OCI-LY1 (cell line): ENCODE measurements around the gene BAG5.

Source experiments
- H2AFZ ChIP-seq: fragments of 200-600 bp; sonication (generic), shearing (Covaris generic); 2 replicates; pipeline ENCODE4 v1.6.0; 2014; ENCODE audit warnings: antibody characterized with exemption, mild to moderate bottlenecking, low read length
- H3F3A ChIP-seq: fragments of 200-600 bp; sonication (generic), shearing (Covaris generic); 2 replicates; pipeline ENCODE4 v1.6.0; 2014; ENCODE audit warnings: mild to moderate bottlenecking, antibody characterized with exemption, low read length, moderate library complexity; ENCODE audit not compliant: insufficient read depth
- H3K27ac ChIP-seq: fragments of 200-600 bp; sonication (generic); 2 replicates; pipeline ENCODE4 v1.5.1; 2014; ENCODE audit warnings: low read length, mixed run types, mild to moderate bottlenecking, low read depth; ENCODE audit not compliant: poor library complexity, severe bottlenecking
- H3K27me3 ChIP-seq: fragments of 200-600 bp; sonication (generic); 2 replicates; pipeline ENCODE4 v1.6.0; 2014; ENCODE audit warnings: antibody characterized with exemption, mild to moderate bottlenecking, low read length, moderate library complexity; ENCODE audit not compliant: insufficient read depth
- H3K36me3 ChIP-seq: fragments of 200-600 bp; sonication (generic); 2 replicates; pipeline ENCODE4 v1.6.1; 2014; ENCODE audit warnings: mild to moderate bottlenecking, antibody characterized with exemption, low read length, moderate library complexity, mixed read lengths; ENCODE audit not compliant: insufficient read depth
- H3K4me1 ChIP-seq: fragments of 200-600 bp; sonication (generic); 2 replicates; pipeline ENCODE4 v1.5.1; 2014; ENCODE audit warnings: mild to moderate bottlenecking, low read length, moderate library complexity; ENCODE audit not compliant: insufficient read depth, severe bottlenecking
- H3K4me2 ChIP-seq: fragments of 200-600 bp; sonication (generic), shearing (Covaris generic); 2 replicates; pipeline ENCODE4 v1.6.1; 2014; ENCODE audit warnings: low read length
- H3K4me3 ChIP-seq: fragments of 200-600 bp; sonication (generic); 2 replicates; pipeline ENCODE4 v1.5.1; 2014; ENCODE audit warnings: low read length, low read depth, mild to moderate bottlenecking, mixed read lengths; ENCODE audit not compliant: poor library complexity, severe bottlenecking
- H3K79me2 ChIP-seq: fragments of 200-600 bp; shearing (Covaris generic); 2 replicates; pipeline ENCODE4 v1.6.1; 2016; ENCODE audit warnings: mixed run types, low read length, mixed read lengths; ENCODE audit not compliant: insufficient read depth
- H3K9ac ChIP-seq: fragments of 200-600 bp; sonication (generic), shearing (Covaris generic); 2 replicates; pipeline ENCODE4 v1.6.1; 2014; ENCODE audit warnings: mild to moderate bottlenecking, low read length, mixed read lengths
- H3K9me2 ChIP-seq: fragments of 200-600 bp; sonication (generic), shearing (Covaris generic); 2 replicates; pipeline ENCODE4 v1.6.1; 2014; ENCODE audit warnings: low read depth, mild to moderate bottlenecking, low read length, mixed read lengths
- H3K9me3 ChIP-seq: fragments of 200-600 bp; shearing (Covaris generic); 2 replicates; pipeline ENCODE4 v1.6.1; 2014; ENCODE audit warnings: low read length, mixed read lengths
- H4K20me1 ChIP-seq: fragments of 200-600 bp; sonication (generic), shearing (Covaris generic); 2 replicates; pipeline ENCODE4 v1.6.0; 2016; ENCODE audit warnings: mild to moderate bottlenecking, low read length; ENCODE audit not compliant: insufficient read depth
- EZH2 ChIP-seq: fragments of 200-600 bp; sonication (generic), shearing (Covaris generic); IDR thresholded peaks from 2 replicates; pipeline ENCODE4 v1.8.0; 2017; ENCODE audit warnings: borderline replicate concordance, mixed run types, mild to moderate bottlenecking, antibody characterized with exemption, low read length, moderate library complexity, mixed read lengths
- TF ChIP-seq, protein P1 (sequence below): fragments of 200-600 bp; sonication (generic), shearing (Covaris generic); IDR thresholded peaks from 2 replicates; pipeline ENCODE4 v1.5.1; 2017; ENCODE audit warnings: mild to moderate bottlenecking, antibody characterized with exemption, low read length, moderate library complexity, mixed read lengths

BAG5 gene

DNA sequence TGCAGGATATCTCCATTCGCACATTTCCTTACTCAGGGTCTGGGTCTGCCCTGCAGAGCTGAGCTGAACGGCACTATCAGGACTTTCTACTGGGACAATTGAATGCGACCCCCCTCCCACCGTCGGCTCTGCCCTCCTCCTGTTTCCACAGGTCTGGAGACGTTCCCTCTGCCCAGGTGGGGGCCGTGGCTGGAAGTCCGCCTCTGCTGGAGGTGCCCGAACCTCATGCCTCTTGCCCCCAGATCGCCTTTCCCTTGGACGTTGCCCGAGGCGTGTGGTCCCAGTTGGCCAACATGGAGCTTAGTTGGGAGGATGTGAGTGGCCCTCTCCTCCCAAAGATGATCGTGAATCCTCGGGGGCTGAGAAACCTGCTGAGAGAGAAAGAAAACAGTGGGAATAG, 45.4 kb upstream of the BAG5 start:
- Histone ChIP-seq H3K9me3 (peaks cover 4% of the 10 kb centered on the region), H3K9ac (no peak overlapping the region), H4K20me1 (no peaks in the 10 kb centered on the region), H3F3A (no peaks in the 10 kb centered on the region), H3K27me3 (0 out of 2 replicates have a peak, but pooled peaks cover 4% of the 10 kb centered on the region), H3K27ac (no peak overlapping the region), H3K4me3 (peak overlapping the region; percentile 21), H3K9me2 (no peaks in the 10 kb centered on the region), H3K4me2 (peak overlapping the region; percentile 48; the same call in 1 of the 2 replicates), H2AFZ (no peak overlapping the region), H3K79me2 (no peaks in the 10 kb centered on the region), H3K4me1 (peaks cover 15% of the 10 kb centered on the region), H3K36me3 (no peaks in the 10 kb centered on the region)
- TF ChIP-seq, protein P1, sequence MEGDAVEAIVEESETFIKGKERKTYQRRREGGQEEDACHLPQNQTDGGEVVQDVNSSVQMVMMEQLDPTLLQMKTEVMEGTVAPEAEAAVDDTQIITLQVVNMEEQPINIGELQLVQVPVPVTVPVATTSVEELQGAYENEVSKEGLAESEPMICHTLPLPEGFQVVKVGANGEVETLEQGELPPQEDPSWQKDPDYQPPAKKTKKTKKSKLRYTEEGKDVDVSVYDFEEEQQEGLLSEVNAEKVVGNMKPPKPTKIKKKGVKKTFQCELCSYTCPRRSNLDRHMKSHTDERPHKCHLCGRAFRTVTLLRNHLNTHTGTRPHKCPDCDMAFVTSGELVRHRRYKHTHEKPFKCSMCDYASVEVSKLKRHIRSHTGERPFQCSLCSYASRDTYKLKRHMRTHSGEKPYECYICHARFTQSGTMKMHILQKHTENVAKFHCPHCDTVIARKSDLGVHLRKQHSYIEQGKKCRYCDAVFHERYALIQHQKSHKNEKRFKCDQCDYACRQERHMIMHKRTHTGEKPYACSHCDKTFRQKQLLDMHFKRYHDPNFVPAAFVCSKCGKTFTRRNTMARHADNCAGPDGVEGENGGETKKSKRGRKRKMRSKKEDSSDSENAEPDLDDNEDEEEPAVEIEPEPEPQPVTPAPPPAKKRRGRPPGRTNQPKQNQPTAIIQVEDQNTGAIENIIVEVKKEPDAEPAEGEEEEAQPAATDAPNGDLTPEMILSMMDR: no peak
- no peak for TF ChIP-seq EZH2

DNA sequence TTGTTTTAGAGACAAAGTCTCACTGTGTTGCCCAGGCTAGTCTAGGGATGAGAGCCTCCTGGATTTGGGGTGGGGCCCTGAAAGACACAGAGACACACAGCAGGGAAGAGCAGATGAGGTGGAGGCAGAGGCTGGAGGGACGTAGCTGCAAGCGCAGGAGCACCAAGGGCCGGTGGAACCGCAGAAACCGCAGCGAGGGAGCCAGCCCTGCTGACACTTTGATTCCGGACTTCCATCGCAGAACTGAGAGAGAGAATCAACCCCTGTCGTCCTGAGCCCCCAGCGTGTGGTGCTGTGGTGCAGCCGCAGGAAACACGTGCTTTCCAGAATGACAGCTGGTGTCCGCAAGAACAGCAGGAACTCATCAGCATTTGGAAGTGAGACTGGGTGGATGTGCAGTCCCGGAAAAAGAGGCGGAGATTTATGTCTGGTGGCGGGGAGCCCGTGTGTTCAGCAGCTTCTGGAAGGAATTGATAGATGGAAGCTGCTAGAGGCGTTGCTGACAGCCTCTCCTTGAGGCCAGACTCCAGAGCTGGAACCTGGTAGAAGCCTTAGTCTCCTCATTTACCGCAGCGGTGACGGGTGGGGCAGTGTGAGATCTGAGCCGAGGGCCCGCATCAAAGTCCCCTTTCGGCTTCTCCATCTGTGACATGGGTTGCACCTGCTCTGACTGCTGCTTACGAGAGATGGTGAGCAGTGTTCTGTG, 44.7 kb upstream of the BAG5 start:
- no peak overlapping the region for H3K9ac ChIP-seq
- no peak overlapping the region for H2AFZ ChIP-seq
- no peaks in the 10 kb centered on the region for H4K20me1 ChIP-seq
- H3K36me3 ChIP-seq: no peaks in the 10 kb centered on the region
- 0 out of 2 replicates have a peak, but pooled peaks cover 4% of the 10 kb centered on the region for H3K27me3 ChIP-seq
- no peak overlapping the region for H3K27ac ChIP-seq
- H3K4me2 ChIP-seq: peak overlapping the region; percentile 48
- no peaks in the 10 kb centered on the region for H3K79me2 ChIP-seq
- H3K9me3 ChIP-seq: peaks cover 4% of the 10 kb centered on the region
- TF ChIP-seq EZH2: no peak
- TF ChIP-seq, protein P1: peak; percentile 46; the same call in 1 of the 2 replicates
- peak overlapping the region; percentile 21 for H3K4me3 ChIP-seq
- no peaks in the 10 kb centered on the region for H3F3A ChIP-seq
- H3K9me2 ChIP-seq: no peaks in the 10 kb centered on the region
- H3K4me1 ChIP-seq: peaks cover 15% of the 10 kb centered on the region

GRCh38 chr14:103604620-103605019, 42.2 kb upstream of the BAG5 start:
- Histone ChIP-seq H3K27ac (no peak overlapping the region), H2AFZ (no peak overlapping the region), H4K20me1 (no peaks in the 10 kb centered on the region), H3K4me2 (no peak overlapping the region), H3K27me3 (0 out of 2 replicates have a peak, but pooled peaks cover 4% of the 10 kb centered on the region), H3K9ac (no peak overlapping the region), H3K9me3 (no peaks in the 10 kb centered on the region), H3K4me3 (no peak overlapping the region), H3K79me2 (no peaks in the 10 kb centered on the region), H3F3A (no peaks in the 10 kb centered on the region), H3K4me1 (peaks cover 15% of the 10 kb centered on the region), H3K36me3 (no peaks in the 10 kb centered on the region), H3K9me2 (no peaks in the 10 kb centered on the region)
- no peak for TF ChIP-seq EZH2
- TF ChIP-seq, protein P1: no peak
